ENCODE data around the gene FLRT2. TPM values are rescaled to one million over a fixed set of nuclear protein-coding genes. Genes with fewer than 3 reads are reported as not detected.

FLRT2 gene
- total and polyA plus RNA-seq, 10 of the 15 experiments (the other 5 are each of a cell fraction or from before 2014, with no cell fraction given) = 0.03 to 0.13 TPM; not detected in 8

- H3K27me3 ChIP-seq (replicated peaks in 1 of 2; ENCODE audit: control insufficient read depth in 2 of 2, insufficient read depth in 2 of 2, low read length in 1 of 2) = no peaks in the 10 kb centered on the region
- H3K27ac ChIP-seq (ENCODE audit: control insufficient read depth, insufficient read depth) = no peak overlapping the region
- RAD21 ChIA-PET (ENCODE audit: unreplicated experiment) = no interaction called here
- no peak for DNase-seq (ENCODE audit: low read depth, low spot score)
- no peak for ATAC-seq
- POLR2A ChIA-PET = no interaction called here
- intact Hi-C loops (cut with micrococcal nuclease; ENCODE audit: unreplicated experiment) = no loop called here
- no peak overlapping the region for H3K4me3 ChIP-seq
- FAIRE-seq = no peak
- WGBS (ENCODE audit: insufficient coverage, insufficient replicate concordance, low lambda C conversion rate, missing lambda C conversion rate) = 11% methylated on average over 7 of the region's 7 CpGs
- TF ChIP-seq MAX (IDR thresholded peaks at IDR 0.05; ENCODE audit: low read depth, low read length) (no peak), E2F4 (IDR thresholded peaks at IDR 0.05; ENCODE audit: low read depth, low read length) (no peak), BCL11A (IDR thresholded peaks at IDR 0.05; ENCODE audit: low read depth, low read length) (no peak), CREM (IDR thresholded peaks at IDR 0.05; ENCODE audit: low read depth) (no peak), EZH2 (IDR thresholded peaks at IDR 0.05; ENCODE audit: borderline replicate concordance, control insufficient read depth, low read depth, low read length) (no peak), BMI1 (IDR thresholded peaks at IDR 0.05; ENCODE audit: borderline replicate concordance) (no peak), EED (IDR thresholded peaks at IDR 0.05; ENCODE audit: low read depth) (no peak), ATF2 (IDR thresholded peaks at IDR 0.05; ENCODE audit: low read length) (no peak), NRF1 (conservative IDR thresholded peaks at IDR 0.05; ENCODE audit: low read depth, low read length) (no peak), WRNIP1 (IDR thresholded peaks at IDR 0.05; ENCODE audit: borderline replicate concordance, low read depth, low read length) (no peak), ELK1 (IDR thresholded peaks at IDR 0.05; ENCODE audit: low read depth, low read length) (no peak), NR2C1 (IDR thresholded peaks at IDR 0.05) (no peak), ZBTB40 (IDR thresholded peaks at IDR 0.05; ENCODE audit: borderline replicate concordance) (no peak), RAD21 (IDR thresholded peaks at IDR 0.05; ENCODE audit: insufficient read depth, low read depth, low read length) (no peak), LARP7 (IDR thresholded peaks at IDR 0.05) (no peak), RUNX3 (IDR thresholded peaks at IDR 0.05; ENCODE audit: low read length) (no peak), MTA2 (IDR thresholded peaks at IDR 0.05; ENCODE audit: low read depth) (no peak)
- no peaks in the 10 kb centered on the region for H4K20me1 ChIP-seq (ENCODE audit: control insufficient read depth, insufficient read depth)
- in situ Hi-C loops (cut with MboI) = no loop called here
- SMC1A ChIA-PET (ENCODE audit: uncharacterized antibody, unreplicated experiment) = no interaction called here
- no peaks in the 10 kb centered on the region; the same call in 2 of the 3 replicates for H3K9me3 ChIP-seq (replicated peaks; ENCODE audit: control insufficient read depth, insufficient read depth, low read length)
- H3K4me1 ChIP-seq (ENCODE audit: control insufficient read depth, insufficient read depth, low read length) = no peaks in the 10 kb centered on the region
- no peak overlapping the region for H3K4me2 ChIP-seq (ENCODE audit: control insufficient read depth, insufficient read depth)
- CTCF ChIA-PET = no interaction called here
- no peak overlapping the region for H3K9ac ChIP-seq (ENCODE audit: control insufficient read depth, insufficient read depth, low read length)
- H3K36me3 ChIP-seq (ENCODE audit: control insufficient read depth in 2 of 2, insufficient read depth in 2 of 2, low read length in 1 of 2) = no peaks in the 10 kb centered on the region
- BruUV-seq (replicated peaks) = no TSS peak
- no peak overlapping the region for H2AFZ ChIP-seq (ENCODE audit: control insufficient read depth, low read depth, low read length)
- no peaks in the 10 kb centered on the region for H3K79me2 ChIP-seq (ENCODE audit: control insufficient read depth, insufficient read depth, low read length)
Measured at GRCh38 chr14:85530626-85531025, 682 bp downstream of the FLRT2 start.

Measured in GM12878 (cell line).